Inflammatory macrophage treated with lipopolysaccharide for 1 hour (primary cell): ENCODE measurements around the gene DNAJB5.
A peak's percentile ranks its signal among the peaks of the same experiment; 100 is the strongest.
"Not testable (repeated sequence)": the region's sequence is repeated elsewhere in the genome, so short reads cannot be mapped to it uniquely, and the experiment has no call there.

ENCODE experiments used
- DNase-seq, 2 donors: peaks; one replicate each; pipeline ENCODE4 v3.0.0-alpha.2; 2020 to 2022

Gene DNAJB5

DNA sequence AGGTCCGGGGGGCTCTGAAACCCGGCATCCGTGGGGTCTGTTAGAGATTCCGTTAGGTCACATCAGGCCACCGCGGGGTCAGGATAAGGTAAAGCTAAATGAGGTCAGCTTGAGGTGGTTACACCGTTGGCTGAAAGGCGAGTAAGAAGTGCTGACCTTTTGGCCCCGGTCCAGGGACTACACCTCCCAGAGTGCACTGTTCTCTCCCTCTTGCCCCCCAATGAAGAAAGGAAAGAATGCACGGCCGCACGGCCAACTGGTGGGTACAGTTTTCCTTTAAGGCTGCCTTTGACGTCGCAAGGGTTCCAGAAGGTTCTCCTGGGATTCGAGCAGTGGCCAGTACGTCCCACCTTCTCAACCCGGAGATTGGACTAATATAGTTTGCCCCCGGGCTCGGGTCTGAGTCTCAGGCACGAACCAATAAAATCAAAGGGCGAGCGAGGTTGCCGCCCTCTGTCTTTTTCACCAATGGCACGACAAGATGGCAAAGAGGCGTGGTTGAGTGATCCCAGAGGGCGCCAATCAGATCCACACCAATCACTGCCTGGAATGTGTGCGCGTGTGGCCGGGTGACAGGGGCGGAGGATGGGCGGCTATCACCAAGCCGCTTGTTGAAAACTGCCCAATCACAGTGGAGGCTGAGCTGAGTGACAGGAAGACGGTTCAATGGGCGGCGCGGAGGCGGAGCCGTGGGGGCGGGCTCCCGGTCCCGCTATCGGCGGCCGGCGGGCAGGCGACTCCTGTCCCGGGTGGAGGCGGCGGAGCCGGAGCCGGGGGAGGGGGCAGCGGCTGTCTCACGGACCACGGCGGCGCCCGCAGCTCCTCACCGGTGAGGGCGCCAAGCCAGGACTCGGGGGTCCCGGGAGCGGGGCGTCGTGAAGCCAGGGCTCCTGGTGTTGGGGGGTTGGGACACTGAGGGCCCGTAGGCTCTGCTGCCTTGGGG is at the start of gene DNAJB5:
DNAJB5 (plus strand) TSS at position 743 of the 943 bp plus-strand sequence. CDS start 886 bp downstream, outside the sequence.
- peak; percentile 98 to 99 for DNase-seq

DNA sequence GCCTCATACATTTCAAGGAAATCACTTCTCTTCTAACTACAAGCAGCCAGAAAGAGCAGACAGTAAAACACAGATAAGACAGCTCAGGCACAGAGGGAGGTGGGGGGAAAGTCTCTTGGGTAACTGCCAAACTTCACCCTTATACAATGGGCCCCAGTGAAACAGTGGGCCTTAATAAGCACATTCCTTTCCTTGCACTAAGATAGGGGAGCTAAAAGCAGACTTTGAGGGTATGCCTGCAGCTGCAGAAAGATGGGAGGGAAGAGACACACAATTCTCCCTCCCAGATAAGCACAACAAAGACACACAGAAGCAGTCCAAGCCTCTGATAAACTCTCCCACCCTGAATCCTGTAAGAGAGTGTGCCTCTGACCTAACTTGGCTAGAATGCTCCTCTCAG is 49.6 kb upstream of the DNAJB5 start:
- not testable (repeated sequence) for DNase-seq

DNA sequence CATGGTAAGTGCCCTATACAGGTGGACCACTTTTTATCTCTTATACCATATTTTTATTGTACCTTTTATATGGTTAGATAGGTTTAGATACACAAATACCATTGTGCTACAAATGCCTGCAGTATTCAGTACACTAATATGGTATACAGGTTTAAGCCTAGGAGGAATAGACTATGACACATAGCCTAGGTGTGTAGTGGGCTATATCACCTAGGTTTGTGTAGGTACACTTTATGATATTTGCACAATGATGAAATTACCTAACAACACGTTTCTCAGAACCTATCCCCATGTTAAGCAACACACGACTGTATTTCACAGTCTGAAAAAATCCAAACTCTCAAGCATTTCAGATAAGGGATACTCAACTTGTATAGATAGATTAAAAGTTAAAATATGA is 41.1 kb upstream of the DNAJB5 start:
- no peak for DNase-seq

DNA sequence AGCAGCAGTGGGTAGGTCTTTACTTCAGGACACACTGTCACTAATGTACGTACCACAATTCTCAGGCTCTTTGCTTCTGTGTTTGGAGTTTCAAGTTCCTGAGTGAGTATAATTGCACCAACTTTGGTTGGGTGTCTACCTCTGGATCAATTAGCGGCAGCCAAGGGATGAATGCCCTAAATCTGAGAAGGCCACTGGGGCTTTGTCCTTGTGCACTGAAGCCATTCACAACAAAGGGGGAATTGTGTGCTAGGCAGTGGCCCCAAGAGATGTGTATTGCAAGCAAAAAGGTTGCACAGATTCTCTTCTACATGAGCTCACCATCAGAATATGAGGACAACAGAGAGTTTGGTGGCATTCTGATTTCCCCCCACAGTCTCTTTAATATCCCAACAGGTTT is 35.3 kb upstream of the DNAJB5 start:
- DNase-seq, result no peak

GRCh38 chr9:34956066-34956465 is 33.5 kb upstream of the DNAJB5 start:
- not testable (repeated sequence) for DNase-seq

GRCh38 chr9:34956648-34957047 is 32.9 kb upstream of the DNAJB5 start:
- peak in 1 of 2 donors; percentile 8 for DNase-seq

DNA sequence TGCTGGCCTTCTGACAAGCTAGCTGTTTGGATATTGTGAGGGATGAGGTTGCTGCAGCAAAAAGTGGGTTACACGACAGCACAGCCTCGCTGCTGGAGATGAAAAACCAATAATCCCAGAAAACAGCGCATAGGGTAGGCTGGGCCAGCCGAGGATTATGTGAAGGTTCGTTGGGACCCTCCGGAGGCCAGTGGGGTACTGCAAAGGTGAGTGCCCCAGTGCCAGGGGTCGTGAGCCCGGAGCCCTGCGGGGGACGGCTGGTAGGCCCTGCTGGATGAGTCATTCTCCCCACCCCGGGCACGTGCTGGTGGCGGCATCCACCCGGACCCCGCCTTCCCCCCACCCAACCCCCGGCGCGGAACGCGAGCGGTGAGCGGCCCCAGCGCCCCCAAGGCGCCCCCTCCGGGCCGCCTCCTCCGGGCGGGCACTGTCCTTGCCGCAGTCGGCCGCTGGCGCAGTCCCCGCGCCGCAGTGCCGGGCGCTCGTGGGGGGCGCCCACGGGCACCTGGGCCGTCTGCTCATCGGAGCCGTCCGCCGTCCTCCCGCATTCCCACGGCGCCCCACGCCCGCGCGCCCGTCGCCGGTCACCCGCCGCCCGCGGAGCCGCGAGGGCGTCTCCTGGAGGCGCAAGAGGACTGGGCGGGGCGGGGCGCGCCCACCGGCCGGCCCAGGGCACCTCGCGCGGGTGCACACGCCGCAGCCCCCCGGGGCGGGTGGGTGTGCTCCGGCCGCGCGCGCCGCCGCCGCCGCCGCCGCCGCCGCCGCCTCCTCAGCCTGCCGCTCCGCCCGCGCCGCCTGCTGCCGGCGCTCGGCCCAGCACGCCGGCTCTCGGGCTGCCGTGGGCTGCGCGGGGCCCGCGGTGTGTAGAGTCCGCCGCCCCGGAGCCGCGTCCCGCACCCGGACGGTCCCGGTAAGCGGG is 31.8 kb upstream of the DNAJB5 start, which contains the start of gene PHF24:
PHF24 (plus strand) TSS at position 794 of the 919 bp plus-strand sequence. CDS start 13,014 bp downstream, outside the sequence.
- no peak for DNase-seq

DNA sequence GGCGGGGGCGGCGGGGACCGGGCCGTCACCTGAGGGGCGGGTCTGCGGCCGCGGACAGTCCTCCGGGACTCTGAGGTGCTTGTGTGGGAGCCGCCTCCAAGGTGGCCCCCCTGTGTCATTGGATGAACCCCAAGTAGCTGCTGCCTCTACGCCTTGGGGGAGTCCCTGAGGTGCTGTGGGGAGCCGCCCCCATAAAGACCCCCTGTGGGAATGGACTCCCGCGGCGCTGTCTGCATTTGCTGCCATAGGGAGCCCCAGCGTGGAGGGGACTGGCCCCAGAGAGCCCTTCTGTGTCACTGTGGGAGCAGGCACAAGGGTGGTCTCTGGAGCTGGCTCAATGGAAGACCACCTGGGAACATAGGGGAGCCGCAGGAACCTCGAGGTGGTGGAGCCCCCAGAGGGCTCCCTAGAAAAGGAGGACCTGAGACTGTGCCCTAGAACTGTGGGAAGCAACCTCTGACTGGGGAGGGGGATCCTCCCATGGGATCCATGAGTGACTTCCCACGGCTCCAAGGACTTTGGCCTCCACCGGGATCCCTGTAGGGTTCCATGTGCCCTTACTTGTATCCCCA is 31.0 kb upstream of the DNAJB5 start:
- no peak for DNase-seq

GRCh38 chr9:34959461-34959860 is 30.1 kb upstream of the DNAJB5 start:
- DNase-seq, result peak; percentile 63 to 64

GRCh38 chr9:34961574-34962490 is 27.7 kb upstream of the DNAJB5 start:
- DNase-seq, result peak; percentile 89 to 94

GRCh38 chr9:34962546-34962945 is 27.0 kb upstream of the DNAJB5 start:
- DNase-seq, result no peak

- DNase-seq, result peak; percentile 39 to 82
Observed at GRCh38 chr9:34963552-34963951, 26.0 kb upstream of the DNAJB5 start.

- no peak for DNase-seq
Observed at GRCh38 chr9:34964458-34964857, 25.1 kb upstream of the DNAJB5 start.

DNA sequence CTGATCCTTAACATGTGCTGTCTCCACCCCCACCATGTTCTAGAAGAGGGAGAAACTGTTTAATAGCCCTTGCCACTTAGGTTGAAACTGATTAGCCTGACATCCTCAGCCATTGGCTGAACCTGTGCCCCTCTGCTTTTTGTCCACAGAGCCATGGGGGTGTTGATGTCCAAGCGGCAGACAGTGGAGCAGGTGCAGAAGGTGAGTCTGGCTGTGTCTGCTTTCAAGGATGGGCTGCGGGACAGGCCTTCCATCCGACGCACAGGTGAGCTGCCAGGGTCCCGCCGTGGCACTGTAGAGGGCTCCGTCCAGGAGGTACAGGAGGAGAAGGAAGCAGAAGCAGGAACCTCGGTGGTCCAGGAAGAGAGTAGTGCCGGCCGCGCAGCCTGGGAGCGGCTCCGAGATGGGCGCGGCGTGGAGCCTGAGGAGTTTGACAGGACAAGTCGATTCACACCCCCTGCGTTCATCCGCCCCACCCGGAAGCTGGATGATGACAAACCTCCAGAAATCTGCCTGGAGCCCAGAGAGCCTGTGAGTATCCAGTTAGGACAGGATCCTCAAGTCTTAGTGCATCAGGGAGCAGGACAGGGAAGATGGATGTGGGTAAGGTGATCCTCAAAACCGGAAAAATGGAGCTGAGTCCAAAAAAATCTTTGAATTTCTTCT is 18.3 kb upstream of the DNAJB5 start:
- DNase-seq, result no peak

- no peak for DNase-seq
Observed at GRCh38 chr9:34974664-34975063, 14.9 kb upstream of the DNAJB5 start.

GRCh38 chr9:34976441-34976840 is 13.1 kb upstream of the DNAJB5 start:
- no peak for DNase-seq

DNA sequence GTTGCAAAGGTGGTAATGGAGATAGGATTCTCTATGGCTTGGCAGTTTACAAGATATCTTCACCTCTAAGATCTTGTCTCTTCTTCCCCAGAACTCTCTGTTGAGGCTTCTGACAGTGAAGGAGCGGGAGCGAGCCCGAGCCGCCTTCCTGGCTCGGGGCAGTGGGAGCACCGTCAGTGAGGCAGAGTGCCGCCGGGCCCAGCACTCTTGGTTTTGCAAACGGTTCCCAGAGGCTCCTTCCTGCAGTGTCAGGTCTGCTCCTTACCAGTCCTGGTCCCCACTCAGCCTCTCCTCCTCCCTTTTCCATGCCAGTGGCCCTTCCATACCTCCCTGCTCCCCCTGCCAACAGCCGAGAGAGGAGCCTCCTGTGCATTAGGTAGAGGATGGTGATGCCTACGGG is 12.6 kb upstream of the DNAJB5 start:
- no peak for DNase-seq

GRCh38 chr9:34980181-34980761 is 9.3 kb upstream of the DNAJB5 start:
- no peak for DNase-seq

DNA sequence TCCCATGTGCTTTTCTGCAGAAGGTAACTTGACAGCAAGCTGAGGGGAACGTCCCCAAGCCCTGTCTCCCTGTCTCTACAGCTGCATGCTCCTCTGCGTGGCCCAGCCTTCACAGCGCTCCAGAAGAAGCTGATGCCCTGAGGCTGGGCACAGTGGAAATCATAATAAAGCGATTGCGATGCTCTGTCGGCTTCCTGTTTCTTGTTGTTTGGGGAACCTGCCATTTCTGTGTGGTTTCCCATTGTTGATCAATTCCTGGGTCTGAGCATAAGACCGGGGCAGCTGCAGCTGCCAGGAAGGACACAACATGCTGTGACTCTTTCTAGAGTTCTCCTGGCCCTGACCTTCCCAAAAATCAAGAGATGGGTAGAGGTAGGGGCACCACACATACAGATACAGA is 7.2 kb upstream of the DNAJB5 start:
- peak; percentile 87 to 89 for DNase-seq

DNA sequence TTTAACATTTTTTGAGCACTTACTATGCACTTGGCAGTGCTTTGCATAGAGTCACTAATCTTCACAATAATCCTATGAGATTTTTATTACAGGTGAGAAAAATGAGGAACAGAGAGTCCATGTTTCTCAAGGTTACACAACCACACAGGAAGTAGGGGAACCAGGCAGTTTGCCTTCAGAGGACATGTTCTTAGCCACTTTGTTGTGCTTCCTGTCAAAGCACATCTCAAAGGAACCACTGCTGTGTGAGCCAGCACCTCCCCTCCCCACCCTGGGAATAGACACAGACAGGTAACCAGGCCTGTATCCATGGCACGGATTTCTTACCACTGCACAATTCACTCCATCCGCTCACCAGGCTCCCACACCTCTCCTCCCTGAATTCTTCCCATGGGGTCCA is 6.3 kb upstream of the DNAJB5 start:
- no peak for DNase-seq

- DNase-seq, result no peak
Observed at GRCh38 chr9:34984049-34984448, 5.5 kb upstream of the DNAJB5 start.
